ENCODE measurements around the gene LRFN2.

LRFN2 gene
- total RNA-seq = 0 to 2.2 reads per million in 2 donors

GRCh38 chr6:40587240-40588069 lies at the start of gene LRFN2:
Gene LRFN2, minus strand, starts transcription at chr6:40587364.
- peak; percentile 18 for DNase-seq

- DNase-seq = no peak
Observed at GRCh38 chr6:40634429-40634828, 47.3 kb upstream of the LRFN2 start.

- no peak for DNase-seq
Observed at GRCh38 chr6:40631744-40632143, 44.6 kb upstream of the LRFN2 start.

GRCh38 chr6:40630488-40630887 lies 43.3 kb upstream of the LRFN2 start:
- DNase-seq = no peak

GRCh38 chr6:40630051-40630450 lies 42.9 kb upstream of the LRFN2 start:
- no peak for DNase-seq

- DNase-seq = no peak
Observed at GRCh38 chr6:40629463-40629862, 42.3 kb upstream of the LRFN2 start.

- no peak for DNase-seq
Observed at GRCh38 chr6:40627316-40627715, 40.2 kb upstream of the LRFN2 start.

- no peak for DNase-seq
Observed at GRCh38 chr6:40626886-40627285, 39.7 kb upstream of the LRFN2 start.

GRCh38 chr6:40623932-40624331 lies 36.8 kb upstream of the LRFN2 start:
- DNase-seq = no peak

- DNase-seq = no peak
Observed at GRCh38 chr6:40623178-40623577, 36.0 kb upstream of the LRFN2 start.

- no peak for DNase-seq
Observed at GRCh38 chr6:40620574-40621240, 33.5 kb upstream of the LRFN2 start.

- DNase-seq = no peak
Observed at GRCh38 chr6:40614671-40615070, 27.5 kb upstream of the LRFN2 start.

GRCh38 chr6:40611912-40612311 lies 24.7 kb upstream of the LRFN2 start:
- no peak for DNase-seq

- DNase-seq = no peak
Observed at GRCh38 chr6:40611434-40611833, 24.3 kb upstream of the LRFN2 start.

- DNase-seq = no peak
Observed at GRCh38 chr6:40610229-40610628, 23.1 kb upstream of the LRFN2 start.

- DNase-seq = no peak
Observed at GRCh38 chr6:40606981-40607380, 19.8 kb upstream of the LRFN2 start.

- no peak for DNase-seq
Observed at GRCh38 chr6:40606526-40606925, 19.4 kb upstream of the LRFN2 start.

GRCh38 chr6:40604082-40604481 lies 16.9 kb upstream of the LRFN2 start:
- DNase-seq = no peak

GRCh38 chr6:40599555-40599954 lies 12.4 kb upstream of the LRFN2 start:
- DNase-seq = no peak

GRCh38 chr6:40598516-40598915 lies 11.4 kb upstream of the LRFN2 start:
- DNase-seq = no peak

- DNase-seq = no peak
Observed at GRCh38 chr6:40597301-40597700, 10.1 kb upstream of the LRFN2 start.

- no peak for DNase-seq
Observed at GRCh38 chr6:40588480-40588879, 1.3 kb upstream of the LRFN2 start.

GRCh38 chr6:40588070-40588384 lies 863 bp upstream of the LRFN2 start:
- DNase-seq = no peak

GRCh38 chr6:40586369-40587201 lies 579 bp downstream of the LRFN2 start:
- no peak for DNase-seq

Measured in T-helper 9 cell (primary cell).